Measurements from ENCODE around the gene TMX1. TPM values are rescaled to one million over a fixed set of nuclear protein-coding genes. Genes with fewer than 3 reads are reported as not detected.

TMX1 gene
- total RNA-seq, 1 experiment from 2014 or later: 46.2 TPM

GRCh38 chr14:51293912-51294389 is 53.9 kb downstream of the TMX1 start:
- Histone ChIP-seq H3K9me3 (ENCODE audit: control insufficient read depth in 1 of 2, insufficient read depth in 1 of 2, low read depth in 1 of 2, low read length in 2 of 2) (no peaks in the 10 kb centered on the region), H4K20me1 (ENCODE audit: insufficient read depth) (no peaks in the 10 kb centered on the region), H3K9me2 (ENCODE audit: insufficient read depth) (no peaks in the 10 kb centered on the region), H3K4me2 (ENCODE audit: low read length) (no peak overlapping the region), H3K36me3 (ENCODE audit: control insufficient read depth in 1 of 2, insufficient read depth in 2 of 2, low read length in 2 of 2) (peaks cover 0 to 4% of the 10 kb centered on the region in 2 experiments; a peak in 2 of 4 replicates), H2AFZ (ENCODE audit: low read depth, low read length, poor library complexity, severe bottlenecking) (no peak overlapping the region), H3K9ac (ENCODE audit: low read length) (no peak overlapping the region), H3K27ac (ENCODE audit: low read depth, low read length) (no peak overlapping the region), H3K27me3 (ENCODE audit: insufficient read depth, low read length) (no peaks in the 10 kb centered on the region), H3K4me1 (ENCODE audit: control insufficient read depth in 1 of 2, insufficient read depth in 2 of 2, low read length in 2 of 2) (no peaks in the 10 kb centered on the region), H3K79me2 (ENCODE audit: insufficient read depth, low read length) (no peaks in the 10 kb centered on the region), H3K4me3 (replicated peaks in 1 of 2; ENCODE audit: low read depth in 1 of 2, low read length in 2 of 2) (no peak overlapping the region)
- BruUV-seq (replicated peaks): no TSS peak
- ChIA-PET POLR2A (no interaction called here), RAD21 (ENCODE audit: low non-redundant PET in 1 of 2, low total read pairs in 2 of 2, uncharacterized antibody in 2 of 2, unreplicated experiment in 2 of 2) (no interaction called here), CTCF (no interaction called here)
- intact Hi-C loops (cut with micrococcal nuclease): no loop called here
- DNase-seq (ENCODE audit: low read depth, low spot score) (no peak), ATAC-seq (no peak)
- TF ChIP-seq SRF (IDR thresholded peaks at IDR 0.05; ENCODE audit: low read depth) (no peak), REST (IDR thresholded peaks at IDR 0.05; ENCODE audit: low read depth) (no peak), SP1 (IDR thresholded peaks at IDR 0.05; ENCODE audit: low read depth) (no peak), POLR2A (IDR thresholded peaks at IDR 0.05; ENCODE audit: borderline replicate concordance, extremely low read depth, insufficient read depth, insufficient read length) (no peak), MAX (IDR thresholded peaks at IDR 0.05) (no peak), YY1 (IDR thresholded peaks at IDR 0.05; ENCODE audit: extremely low read depth, insufficient replicate concordance, low read depth, low read length) (no peak), RAD21 (IDR thresholded peaks at IDR 0.05; ENCODE audit: low read depth) (no peak), EZH2phosphoT487 (IDR thresholded peaks at IDR 0.05; ENCODE audit: borderline replicate concordance) (no peak), CEBPB (IDR thresholded peaks at IDR 0.05; ENCODE audit: low read depth) (no peak), ZNF274 (IDR thresholded peaks at IDR 0.05; ENCODE audit: low read depth, low read length) (no peak), POLR2AphosphoS5 (IDR thresholded peaks at IDR 0.05; ENCODE audit: low read depth, low read length) (no peak), EGR1 (IDR thresholded peaks at IDR 0.05; ENCODE audit: low read depth) (no peak), EZH2 (IDR thresholded peaks at IDR 0.05) (no peak), CTCF (IDR thresholded peaks at IDR 0.05 in 2 of 3, conservative IDR thresholded peaks at IDR 0.05 in 1 of 3; ENCODE audit: borderline replicate concordance in 1 of 3, insufficient read depth in 1 of 3, low read depth in 2 of 3, low read length in 2 of 3) (no peak), ATF3 (IDR thresholded peaks at IDR 0.05) (no peak)
